PFSK-1 (cell line): ENCODE data around the gene ZSWIM6.

Source experiments
- FOXP2 ChIP-seq: optimal IDR thresholded peaks from 2 replicates; pipeline ENCODE3; 2011; ENCODE audit warnings: borderline replicate concordance, control low read depth, inconsistent platforms; ENCODE audit not compliant: insufficient read depth; ENCODE audit errors: extremely low read length, extremely low read depth
- POLR2AphosphoS5 ChIP-seq: IDR thresholded peaks from 2 replicates; pipeline ENCODE4 v1.6.1; 2012; ENCODE audit warnings: low read depth, mild to moderate bottlenecking, control low read depth, low read length, moderate library complexity
- SIN3A ChIP-seq: IDR thresholded peaks from 2 replicates; pipeline ENCODE4 v1.6.1; 2012; ENCODE audit warnings: mild to moderate bottlenecking, low read length, moderate library complexity, borderline replicate concordance; ENCODE audit not compliant: insufficient read depth
- TAF1 ChIP-seq: IDR thresholded peaks from 2 replicates; pipeline ENCODE4 v1.6.1; 2012; ENCODE audit warnings: low read length, control low read depth, borderline replicate concordance; ENCODE audit not compliant: insufficient read depth
- TF ChIP-seq, protein P1 (sequence below), 2 experiments: IDR thresholded peaks; 2 replicates each; pipeline versions ENCODE4 v1.6.1 to v1.8.0; 2011 to 2012; ENCODE audit warnings: low read depth in 2 of 2, low read length in 2 of 2, control low read depth in 1 of 2, inconsistent platforms in 1 of 2, mild to moderate bottlenecking in 1 of 2, moderate library complexity in 1 of 2; ENCODE audit not compliant: insufficient read depth in 1 of 2

ZSWIM6 gene

DNA sequence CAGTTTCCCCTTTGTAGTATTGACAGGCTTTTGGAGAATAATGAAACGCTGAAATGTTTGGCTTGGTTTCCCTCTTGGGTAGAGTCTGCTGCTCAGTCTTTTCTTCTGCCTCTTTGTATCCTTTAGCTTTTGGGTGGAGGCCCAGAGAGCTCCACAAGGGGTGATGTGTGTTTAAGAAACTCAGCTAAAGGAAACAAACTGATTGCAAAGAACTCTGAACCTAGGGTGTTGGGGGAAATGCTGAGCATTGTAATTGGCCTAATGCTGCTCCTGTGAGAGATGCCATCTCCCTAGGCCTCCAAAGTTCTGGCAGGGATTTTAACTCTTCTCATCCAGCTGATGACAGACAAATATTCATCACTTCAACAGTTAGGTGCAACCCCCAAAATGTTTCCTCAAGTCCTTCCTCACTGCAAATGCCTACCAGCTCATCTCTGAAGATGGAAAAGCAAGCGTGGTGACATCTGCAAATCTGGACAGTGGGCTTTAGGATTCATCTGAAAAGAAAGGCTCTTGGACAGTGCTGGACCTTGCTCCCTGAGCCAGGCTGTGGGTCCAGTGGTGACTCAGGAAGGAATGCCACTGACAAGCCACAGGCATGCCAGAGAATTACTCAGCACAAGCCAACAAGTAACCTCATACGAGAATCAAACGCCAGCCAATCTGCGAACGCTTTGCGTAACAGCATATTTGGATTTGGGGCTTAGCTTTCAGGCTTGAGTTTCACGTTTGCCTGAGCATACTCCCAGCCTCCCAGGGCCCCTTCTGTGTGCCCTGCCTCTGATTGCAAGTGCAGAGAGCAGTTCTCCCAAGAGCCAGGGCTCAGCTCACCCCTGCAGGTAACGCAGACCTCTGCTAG is 30.5 kb upstream of the ZSWIM6 start:
- TF ChIP-seq POLR2AphosphoS5 (no peak), TAF1 (no peak), FOXP2 (no peak), SIN3A (no peak)
- TF ChIP-seq, protein P1, sequence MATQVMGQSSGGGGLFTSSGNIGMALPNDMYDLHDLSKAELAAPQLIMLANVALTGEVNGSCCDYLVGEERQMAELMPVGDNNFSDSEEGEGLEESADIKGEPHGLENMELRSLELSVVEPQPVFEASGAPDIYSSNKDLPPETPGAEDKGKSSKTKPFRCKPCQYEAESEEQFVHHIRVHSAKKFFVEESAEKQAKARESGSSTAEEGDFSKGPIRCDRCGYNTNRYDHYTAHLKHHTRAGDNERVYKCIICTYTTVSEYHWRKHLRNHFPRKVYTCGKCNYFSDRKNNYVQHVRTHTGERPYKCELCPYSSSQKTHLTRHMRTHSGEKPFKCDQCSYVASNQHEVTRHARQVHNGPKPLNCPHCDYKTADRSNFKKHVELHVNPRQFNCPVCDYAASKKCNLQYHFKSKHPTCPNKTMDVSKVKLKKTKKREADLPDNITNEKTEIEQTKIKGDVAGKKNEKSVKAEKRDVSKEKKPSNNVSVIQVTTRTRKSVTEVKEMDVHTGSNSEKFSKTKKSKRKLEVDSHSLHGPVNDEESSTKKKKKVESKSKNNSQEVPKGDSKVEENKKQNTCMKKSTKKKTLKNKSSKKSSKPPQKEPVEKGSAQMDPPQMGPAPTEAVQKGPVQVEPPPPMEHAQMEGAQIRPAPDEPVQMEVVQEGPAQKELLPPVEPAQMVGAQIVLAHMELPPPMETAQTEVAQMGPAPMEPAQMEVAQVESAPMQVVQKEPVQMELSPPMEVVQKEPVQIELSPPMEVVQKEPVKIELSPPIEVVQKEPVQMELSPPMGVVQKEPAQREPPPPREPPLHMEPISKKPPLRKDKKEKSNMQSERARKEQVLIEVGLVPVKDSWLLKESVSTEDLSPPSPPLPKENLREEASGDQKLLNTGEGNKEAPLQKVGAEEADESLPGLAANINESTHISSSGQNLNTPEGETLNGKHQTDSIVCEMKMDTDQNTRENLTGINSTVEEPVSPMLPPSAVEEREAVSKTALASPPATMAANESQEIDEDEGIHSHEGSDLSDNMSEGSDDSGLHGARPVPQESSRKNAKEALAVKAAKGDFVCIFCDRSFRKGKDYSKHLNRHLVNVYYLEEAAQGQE (IDR thresholded peaks at IDR 0.05; ENCODE audit: insufficient read depth in 1 of 2, low read depth in 2 of 2, low read length in 2 of 2): no peak

DNA sequence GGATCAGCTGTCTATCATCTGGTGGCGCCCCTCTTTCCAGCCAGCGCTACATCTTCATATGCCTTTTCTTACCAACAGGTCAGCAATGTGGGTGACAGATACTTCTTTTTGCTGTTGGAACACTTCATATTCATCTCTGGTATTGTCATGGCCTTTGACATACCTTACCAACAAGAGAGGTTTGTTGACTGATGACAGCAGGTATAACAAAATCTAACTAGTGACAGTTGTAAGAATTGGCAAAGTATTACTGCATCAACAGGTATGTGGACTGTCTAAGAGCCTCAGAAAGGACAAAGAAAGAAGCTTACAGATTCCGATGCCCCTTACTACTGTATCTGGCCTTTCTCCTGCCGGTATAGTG is 29.9 kb upstream of the ZSWIM6 start:
- TF ChIP-seq TAF1 (no peak), FOXP2 (no peak), POLR2AphosphoS5 (no peak), SIN3A (no peak)
- TF ChIP-seq, protein P1 (IDR thresholded peaks at IDR 0.05; ENCODE audit: insufficient read depth in 1 of 2, low read depth in 2 of 2, low read length in 2 of 2): no peak

DNA sequence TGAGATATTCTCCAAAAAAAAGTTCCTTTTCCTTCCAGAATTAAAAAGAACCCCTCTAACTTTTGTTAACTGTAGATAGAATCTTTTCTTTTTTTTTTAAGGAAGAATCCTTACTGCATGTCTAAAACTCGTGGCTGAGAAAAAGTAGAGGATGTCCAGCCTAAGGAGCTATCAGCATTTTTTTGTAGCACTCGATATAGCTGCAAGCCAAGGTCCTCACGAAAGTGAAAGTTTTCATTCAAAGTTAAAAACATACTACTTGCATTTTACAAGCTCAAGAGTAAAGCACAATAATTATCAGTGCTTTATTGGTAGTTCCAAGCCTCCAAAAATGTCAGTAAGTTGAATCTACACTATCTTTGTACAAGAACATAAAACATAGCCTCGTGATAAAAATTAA is 28.7 kb upstream of the ZSWIM6 start:
- TF ChIP-seq POLR2AphosphoS5 (no peak), SIN3A (no peak), FOXP2 (no peak), TAF1 (no peak)
- TF ChIP-seq, protein P1 (IDR thresholded peaks at IDR 0.05; ENCODE audit: insufficient read depth in 1 of 2, low read depth in 2 of 2, low read length in 2 of 2): no peak

DNA sequence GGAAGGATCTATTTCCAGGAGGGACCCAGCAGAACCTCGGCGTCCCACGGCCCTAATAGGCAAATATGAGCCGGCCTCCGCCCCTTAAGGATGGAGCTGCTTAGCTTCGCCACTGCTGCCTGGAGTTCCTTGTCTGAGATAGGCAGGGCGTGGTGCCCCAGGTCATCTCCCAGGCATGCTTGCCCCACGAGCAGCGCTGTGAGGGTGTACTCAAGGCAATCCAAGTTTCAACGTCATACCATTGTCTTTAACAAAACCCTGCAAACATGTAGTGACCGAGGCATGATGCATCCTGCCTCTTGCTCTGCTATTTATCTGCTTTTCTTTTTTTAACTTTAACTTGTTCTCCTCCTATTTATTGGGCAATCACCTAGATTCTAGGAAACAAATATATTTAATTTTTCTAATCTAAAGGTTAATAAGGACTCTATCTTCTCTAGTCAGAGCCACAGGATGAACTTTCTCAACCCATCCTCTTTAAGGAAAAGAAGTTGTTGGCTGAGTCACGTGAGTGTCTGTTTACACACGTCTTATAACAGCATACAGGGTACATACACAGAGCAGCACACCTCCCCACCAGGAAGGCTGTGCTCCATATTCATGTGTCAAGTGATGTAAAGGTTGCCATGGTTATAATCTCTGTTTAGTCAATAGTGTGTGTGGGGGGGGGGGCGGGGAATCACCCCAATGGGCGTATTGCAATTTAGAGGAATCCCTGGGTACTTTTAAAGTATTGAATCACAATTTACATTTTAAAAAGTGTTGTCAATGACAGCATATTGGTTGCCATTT is 27.3 kb upstream of the ZSWIM6 start:
- TF ChIP-seq POLR2AphosphoS5 (no peak), SIN3A (no peak)

DNA sequence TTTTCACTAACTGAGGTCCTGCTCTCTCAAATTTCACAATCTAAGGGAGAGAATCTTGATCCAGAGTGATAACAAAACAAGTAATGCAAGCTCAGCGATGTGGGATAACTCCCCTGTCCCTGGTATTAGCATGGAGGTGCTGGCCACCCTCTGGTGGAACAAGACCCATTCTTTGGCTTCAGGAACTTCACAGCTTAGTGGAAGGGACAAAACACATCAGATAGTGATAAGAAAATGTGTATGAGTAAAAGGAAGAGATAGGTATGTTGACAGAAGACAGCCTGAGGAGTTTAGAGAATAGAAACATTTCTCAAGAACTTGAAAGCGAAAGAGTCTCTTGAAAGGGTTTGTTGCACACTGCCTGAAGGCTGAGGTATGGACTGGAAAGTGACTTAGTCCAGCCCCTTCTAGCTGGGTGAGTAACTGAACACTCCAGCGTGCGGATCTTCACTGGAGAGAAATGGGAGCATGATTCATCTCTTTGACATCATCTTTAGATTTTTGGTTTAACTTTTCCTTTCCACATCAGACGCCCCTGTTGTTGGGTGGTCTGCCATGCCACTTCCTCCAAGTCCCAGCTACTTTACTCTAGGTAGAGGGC is 25.4 kb upstream of the ZSWIM6 start:
- TF ChIP-seq, protein P1 (IDR thresholded peaks at IDR 0.05; ENCODE audit: insufficient read depth in 1 of 2, low read depth in 2 of 2, low read length in 2 of 2): no peak
- no peak for TF ChIP-seq POLR2AphosphoS5
- TF ChIP-seq FOXP2: no peak
- no peak for TF ChIP-seq TAF1
- TF ChIP-seq SIN3A: no peak
